ENCODE results near the gene ZNF474. TPM values are rescaled to one million over a fixed set of nuclear protein-coding genes. Genes with fewer than 3 reads are reported as not detected.

ZNF474 gene
- total RNA-seq, 1 experiment from 2014 or later, result 0.36 TPM

DNA sequence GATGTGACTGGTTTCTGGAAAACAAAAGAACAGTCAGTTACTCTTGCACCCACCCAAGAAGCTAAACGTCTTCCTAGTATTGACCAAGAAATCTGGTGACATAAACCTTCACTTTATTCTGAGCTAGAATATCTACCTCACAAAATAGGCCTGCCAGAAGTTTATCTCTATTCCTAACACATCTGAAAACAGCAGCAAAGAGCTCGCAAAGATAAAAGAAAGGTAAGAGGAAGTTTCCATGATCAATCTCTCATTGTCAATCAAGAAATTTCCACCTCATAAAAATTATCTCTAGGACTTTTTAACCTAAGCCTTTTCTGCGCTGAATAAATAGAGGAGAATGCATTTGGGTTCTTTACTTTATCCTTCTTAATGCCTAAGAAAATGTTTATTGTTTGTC is 17.3 kb upstream of the ZNF474 start:
- Histone ChIP-seq H3K27ac (ENCODE audit: low read length) (no peak overlapping the region), H3K4me2 (ENCODE audit: low read length) (no peak overlapping the region), H3K9ac (ENCODE audit: low read length) (no peak overlapping the region), H3K9me2 (replicated peaks; ENCODE audit: low read length) (no peaks in the 10 kb centered on the region), H3K4me1 (ENCODE audit: insufficient read depth, low read length) (no peaks in the 10 kb centered on the region), H3F3A (ENCODE audit: low read length, unreplicated experiment) (no peaks in the 10 kb centered on the region), H4K20me1 (ENCODE audit: low read length) (no peaks in the 10 kb centered on the region), H2AFZ (ENCODE audit: low read length) (no peak overlapping the region), H3K36me3 (ENCODE audit: low read depth, low read length) (no peaks in the 10 kb centered on the region), H3K27me3 (ENCODE audit: low read length) (no peaks in the 10 kb centered on the region), H3K4me3 (ENCODE audit: low read length) (no peak overlapping the region), H3K9me3 (ENCODE audit: low read length) (no peaks in the 10 kb centered on the region), H3K79me2 (ENCODE audit: low read length) (no peaks in the 10 kb centered on the region)
- BruUV-seq (replicated peaks), result no TSS peak
- DNase-seq (no peak), ATAC-seq (no peak)
- TF ChIP-seq EZH2phosphoT487 (IDR thresholded peaks at IDR 0.05; ENCODE audit: borderline replicate concordance, low read length), result no peak
- no peak for TF ChIP-seq EZH2 (IDR thresholded peaks at IDR 0.05; ENCODE audit: low read length, unreplicated experiment)
- TF ChIP-seq CTCF (conservative IDR thresholded peaks at IDR 0.05; ENCODE audit: low read depth, low read length), result no peak
- ChIA-PET CTCF (no interaction called here), POLR2A (ENCODE audit: unreplicated experiment) (no interaction called here)
- intact Hi-C loops (cut with micrococcal nuclease), result no loop called here

GRCh38 chr5:122112733-122113558 is 16.4 kb upstream of the ZNF474 start:
- Histone ChIP-seq H3K9me3 (ENCODE audit: low read length) (no peaks in the 10 kb centered on the region), H3K79me2 (ENCODE audit: low read length) (no peaks in the 10 kb centered on the region), H3K9me2 (replicated peaks; ENCODE audit: low read length) (no peaks in the 10 kb centered on the region), H3K9ac (ENCODE audit: low read length) (no peak overlapping the region), H2AFZ (ENCODE audit: low read length) (no peak overlapping the region), H3K4me2 (ENCODE audit: low read length) (no peak overlapping the region), H3K4me3 (ENCODE audit: low read length) (no peak overlapping the region), H3K27ac (ENCODE audit: low read length) (no peak overlapping the region), H3K36me3 (ENCODE audit: low read depth, low read length) (no peaks in the 10 kb centered on the region), H3K4me1 (ENCODE audit: insufficient read depth, low read length) (no peaks in the 10 kb centered on the region), H4K20me1 (ENCODE audit: low read length) (no peaks in the 10 kb centered on the region), H3K27me3 (ENCODE audit: low read length) (no peaks in the 10 kb centered on the region), H3F3A (ENCODE audit: low read length, unreplicated experiment) (no peaks in the 10 kb centered on the region)
- DNase-seq (no peak), ATAC-seq (no peak)
- no TSS peak for BruUV-seq (replicated peaks)
- POLR2A ChIA-PET (ENCODE audit: unreplicated experiment), result no interaction called here
- CTCF ChIA-PET, result no interaction called here
- intact Hi-C loops (cut with micrococcal nuclease), result no loop called here
- TF ChIP-seq CTCF (conservative IDR thresholded peaks at IDR 0.05; ENCODE audit: low read depth, low read length) (no peak), EZH2phosphoT487 (IDR thresholded peaks at IDR 0.05; ENCODE audit: borderline replicate concordance, low read length) (no peak), EZH2 (IDR thresholded peaks at IDR 0.05; ENCODE audit: low read length, unreplicated experiment) (no peak)

- BruUV-seq (replicated peaks), result no TSS peak
- intact Hi-C loops (cut with micrococcal nuclease), result no loop called here
- no peak for ATAC-seq
- H3F3A ChIP-seq (ENCODE audit: low read length, unreplicated experiment), result no peaks in the 10 kb centered on the region
- no peaks in the 10 kb centered on the region for H3K4me1 ChIP-seq (ENCODE audit: insufficient read depth, low read length)
- TF ChIP-seq CTCF (conservative IDR thresholded peaks at IDR 0.05; ENCODE audit: low read depth, low read length) (no peak), EZH2 (IDR thresholded peaks at IDR 0.05; ENCODE audit: low read length, unreplicated experiment) (no peak), EZH2phosphoT487 (IDR thresholded peaks at IDR 0.05; ENCODE audit: borderline replicate concordance, low read length) (no peak)
- no peaks in the 10 kb centered on the region for H3K9me3 ChIP-seq (ENCODE audit: low read length)
- POLR2A ChIA-PET (ENCODE audit: unreplicated experiment), result no interaction called here
- H3K9me2 ChIP-seq (replicated peaks; ENCODE audit: low read length), result no peaks in the 10 kb centered on the region
- no peaks in the 10 kb centered on the region for H4K20me1 ChIP-seq (ENCODE audit: low read length)
- H3K79me2 ChIP-seq (ENCODE audit: low read length), result no peaks in the 10 kb centered on the region
- no peaks in the 10 kb centered on the region for H3K27me3 ChIP-seq (ENCODE audit: low read length)
- no peak overlapping the region for H3K9ac ChIP-seq (ENCODE audit: low read length)
- no peak overlapping the region for H2AFZ ChIP-seq (ENCODE audit: low read length)
- CTCF ChIA-PET, result no interaction called here
- H3K4me2 ChIP-seq (ENCODE audit: low read length), result no peak overlapping the region
- H3K4me3 ChIP-seq (ENCODE audit: low read length), result no peak overlapping the region
- H3K27ac ChIP-seq (ENCODE audit: low read length), result no peak overlapping the region
- no peak for DNase-seq
- H3K36me3 ChIP-seq (ENCODE audit: low read depth, low read length), result no peaks in the 10 kb centered on the region
Observed at GRCh38 chr5:122114501-122114900, 14.8 kb upstream of the ZNF474 start.

All from PC-3 (cell line).